GM19324 (cell line): ENCODE results near the gene FAM53B.

Experiments
- ATAC-seq: cut with Tn5 transposase; IDR thresholded peaks from one replicate; pipeline ENCODE4 v1.9.1; 2021; ENCODE audit warnings: mild to moderate bottlenecking, moderate library complexity; ENCODE audit not compliant: unreplicated experiment, low FRiP score

The FAM53B gene

GRCh38 chr10:124681626-124682552 lies 62.3 kb downstream of the FAM53B start:
- no peak for ATAC-seq

GRCh38 chr10:124681091-124681490 lies 63.1 kb downstream of the FAM53B start:
- ATAC-seq, result no peak

- no peak for ATAC-seq
Measured at GRCh38 chr10:124680675-124681074, 63.5 kb downstream of the FAM53B start.

- no peak for ATAC-seq
Measured at GRCh38 chr10:124679401-124679800, 64.8 kb downstream of the FAM53B start.

- ATAC-seq, result no peak
Measured at GRCh38 chr10:124678557-124679240, 65.5 kb downstream of the FAM53B start.

GRCh38 chr10:124677749-124678556 lies 66.2 kb downstream of the FAM53B start:
- no peak for ATAC-seq

GRCh38 chr10:124677293-124677699 lies 66.9 kb downstream of the FAM53B start:
- ATAC-seq, result no peak

GRCh38 chr10:124676416-124677062 lies 67.6 kb downstream of the FAM53B start:
- no peak for ATAC-seq

GRCh38 chr10:124675824-124676223 lies 68.4 kb downstream of the FAM53B start:
- ATAC-seq, result no peak

GRCh38 chr10:124675261-124675660 lies 68.9 kb downstream of the FAM53B start:
- ATAC-seq, result no peak

- no peak for ATAC-seq
Measured at GRCh38 chr10:124674768-124675222, 69.4 kb downstream of the FAM53B start.

GRCh38 chr10:124672181-124672638 lies 72.0 kb downstream of the FAM53B start:
- no peak for ATAC-seq

- no peak for ATAC-seq
Measured at GRCh38 chr10:124671486-124672075, 72.6 kb downstream of the FAM53B start.

GRCh38 chr10:124670849-124671248 lies 73.3 kb downstream of the FAM53B start:
- no peak for ATAC-seq

- ATAC-seq, result no peak
Measured at GRCh38 chr10:124669824-124670654, 74.1 kb downstream of the FAM53B start.

- no peak for ATAC-seq
Measured at GRCh38 chr10:124669141-124669823, 74.9 kb downstream of the FAM53B start.

- no peak for ATAC-seq
Measured at GRCh38 chr10:124668517-124669051, 75.6 kb downstream of the FAM53B start.
